Central memory CD8-positive, alpha-beta T cell (primary cell): ENCODE measurements around the gene DCP1B.
"Not testable (repeated sequence)": the region's sequence is repeated elsewhere in the genome, so short reads cannot be mapped to it uniquely, and the experiment has no call there.

ENCODE experiments used
- ATAC-seq: fragments of 150-1000 bp; cut with Tn5 transposase; replicated peaks from 2 replicates; pipeline ENCODE4 v1.10.0; 2022; ENCODE audit warnings: mild to moderate bottlenecking, moderate FRiP score, moderate number of reproducible peaks; ENCODE audit not compliant: poor library complexity, severe bottlenecking; ENCODE audit errors: extremely low read depth
- DNase-seq, 2 donors: peaks; one replicate each; pipeline ENCODE4 v3.0.0; 2021; ENCODE audit warnings: low spot score in 2 of 2
- H3K27ac Mint-ChIP-seq: one replicate; pipeline ENCODE4 v1.8.0; 2022; ENCODE audit warnings: low read depth, mild to moderate bottlenecking, moderate library complexity, mixed read lengths
- H3K27me3 Mint-ChIP-seq: one replicate; pipeline ENCODE4 v1.8.0; 2022; ENCODE audit warnings: mixed read lengths
- H3K36me3 Mint-ChIP-seq: one replicate; pipeline ENCODE4 v1.8.0; 2022; ENCODE audit warnings: mild to moderate bottlenecking, moderate library complexity, mixed read lengths; ENCODE audit not compliant: insufficient read depth
- H3K4me1 Mint-ChIP-seq: one replicate; pipeline ENCODE4 v1.8.0; 2022; ENCODE audit warnings: mixed read lengths
- H3K4me3 Mint-ChIP-seq: one replicate; pipeline ENCODE4 v1.8.0; 2022; ENCODE audit warnings: mild to moderate bottlenecking, moderate library complexity, mixed read lengths
- H3K9me3 Mint-ChIP-seq: one replicate; pipeline ENCODE4 v1.8.0; 2022; ENCODE audit warnings: mixed read lengths

Gene DCP1B

DNA sequence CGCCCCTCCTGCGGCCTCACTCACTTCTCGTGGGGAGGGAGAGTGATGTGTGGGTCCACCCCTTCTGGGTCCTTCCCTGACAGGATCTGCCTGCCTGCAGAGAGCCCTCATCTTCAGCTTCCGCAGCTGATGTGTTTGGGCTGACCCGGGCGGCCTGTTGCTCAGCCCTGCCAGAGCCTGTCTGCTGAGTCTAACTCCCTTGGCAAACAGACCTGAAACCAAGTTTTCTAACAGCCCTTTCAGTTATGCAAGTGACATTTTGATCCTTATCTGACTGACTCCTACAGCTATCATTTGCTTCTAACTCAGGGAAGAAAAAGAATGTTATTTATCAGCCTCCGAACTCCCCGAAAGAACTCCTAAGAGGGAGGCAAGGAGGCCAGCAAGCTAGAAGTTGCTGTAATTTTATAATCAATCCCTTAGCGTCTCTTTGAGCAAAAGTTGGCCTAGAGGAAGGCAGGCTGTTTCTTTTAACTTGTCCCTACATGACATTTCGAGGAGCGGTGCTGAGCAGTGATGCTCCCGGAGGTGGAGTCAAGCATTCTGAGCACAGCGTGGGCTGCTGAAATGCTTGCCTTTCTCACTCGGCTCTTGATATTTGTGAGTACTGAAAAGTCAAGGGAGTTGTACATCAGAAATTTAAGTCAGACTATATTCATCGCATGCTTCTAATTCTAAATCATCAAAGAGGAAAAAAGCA is 54.3 kb downstream of the DCP1B start:
- H3K36me3 Mint-ChIP-seq = peaks cover 40% of the 10 kb centered on the region
- no peaks in the 10 kb centered on the region for H3K9me3 Mint-ChIP-seq
- no peaks in the 10 kb centered on the region for H3K4me1 Mint-ChIP-seq
- H3K27me3 Mint-ChIP-seq = no peaks in the 10 kb centered on the region
- no peak overlapping the region for H3K4me3 Mint-ChIP-seq
- ATAC-seq = no peak
- DNase-seq = no peak
- peak overlapping the region; percentile 77 for H3K27ac Mint-ChIP-seq

DNA sequence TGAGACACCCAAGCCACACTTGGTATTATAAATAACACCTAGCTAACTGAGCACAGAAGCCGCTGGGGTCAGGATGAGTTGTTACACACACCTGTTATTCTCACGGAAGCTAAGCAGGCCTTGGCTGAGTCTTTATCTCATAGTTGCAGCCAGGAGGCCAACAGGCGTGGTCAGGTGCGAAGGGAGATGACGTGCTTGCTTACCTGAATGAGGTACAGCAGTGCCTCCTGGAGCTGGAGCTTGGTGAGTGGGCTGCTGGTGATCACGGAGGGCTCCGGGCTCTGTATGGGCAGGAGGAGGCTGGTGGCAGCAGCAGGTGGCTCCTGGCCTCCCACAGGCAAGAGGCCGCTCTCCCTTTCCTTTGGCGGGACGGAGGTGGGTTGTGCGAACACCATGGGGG is 55.4 kb downstream of the DCP1B start:
- H3K27ac Mint-ChIP-seq = peak overlapping the region; percentile 60
- H3K27me3 Mint-ChIP-seq = no peaks in the 10 kb centered on the region
- H3K36me3 Mint-ChIP-seq = peaks cover 38% of the 10 kb centered on the region
- H3K4me3 Mint-ChIP-seq = no peak overlapping the region
- DNase-seq = no peak
- peaks cover under 1% of the 10 kb centered on the region for H3K4me1 Mint-ChIP-seq
- ATAC-seq = no peak
- no peaks in the 10 kb centered on the region for H3K9me3 Mint-ChIP-seq

DNA sequence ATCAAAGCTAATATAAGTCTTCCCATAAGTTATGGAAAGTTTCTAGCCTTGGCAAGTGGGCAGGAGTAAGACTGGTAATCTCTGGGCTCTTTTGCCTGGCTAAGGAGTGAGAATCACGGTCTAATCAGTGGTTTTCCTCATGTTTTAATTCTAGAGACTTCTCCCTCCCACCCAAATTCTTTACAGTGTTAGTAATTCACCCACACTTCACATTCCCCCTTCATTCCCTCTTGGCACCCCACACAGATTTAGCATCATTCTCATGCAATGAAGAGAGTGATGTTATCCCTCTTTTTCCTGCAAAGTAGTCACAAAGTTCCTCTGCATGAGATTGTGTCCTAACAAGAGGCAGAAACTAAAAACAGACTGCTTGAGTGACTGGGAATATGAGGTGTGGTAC is 57.2 kb downstream of the DCP1B start:
- DNase-seq = no peak
- Mint-ChIP-seq H3K36me3 (peaks cover 30% of the 10 kb centered on the region), H3K4me3 (no peak overlapping the region), H3K9me3 (no peaks in the 10 kb centered on the region), H3K27ac (no peak overlapping the region), H3K27me3 (no peaks in the 10 kb centered on the region), H3K4me1 (peaks cover 18% of the 10 kb centered on the region)
- no peak for ATAC-seq

DNA sequence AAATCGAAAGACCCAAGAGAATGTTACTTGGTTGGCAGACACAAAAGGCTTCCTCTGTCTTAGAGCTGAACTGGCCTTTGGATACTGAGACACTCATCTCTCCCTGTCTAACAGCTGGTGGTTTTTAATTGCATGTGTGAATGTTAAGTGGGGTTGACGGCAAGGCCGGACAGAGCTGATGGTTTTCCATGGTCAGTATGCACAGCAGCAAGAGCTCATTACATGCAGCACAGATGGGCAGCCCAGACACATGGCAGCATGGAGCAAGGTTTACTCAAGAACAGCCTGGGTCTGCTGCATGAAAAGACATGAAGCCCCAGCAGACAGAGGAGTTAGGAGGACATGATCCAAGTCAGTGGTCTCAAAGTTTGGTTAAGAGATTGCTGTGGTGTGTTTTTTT is 58.0 kb downstream of the DCP1B start:
- Mint-ChIP-seq H3K4me3 (no peak overlapping the region), H3K27ac (peak overlapping the region; percentile 26), H3K36me3 (peaks cover 30% of the 10 kb centered on the region), H3K4me1 (peaks cover 18% of the 10 kb centered on the region), H3K27me3 (no peaks in the 10 kb centered on the region), H3K9me3 (no peaks in the 10 kb centered on the region)
- ATAC-seq = no peak
- DNase-seq = no peak

DNA sequence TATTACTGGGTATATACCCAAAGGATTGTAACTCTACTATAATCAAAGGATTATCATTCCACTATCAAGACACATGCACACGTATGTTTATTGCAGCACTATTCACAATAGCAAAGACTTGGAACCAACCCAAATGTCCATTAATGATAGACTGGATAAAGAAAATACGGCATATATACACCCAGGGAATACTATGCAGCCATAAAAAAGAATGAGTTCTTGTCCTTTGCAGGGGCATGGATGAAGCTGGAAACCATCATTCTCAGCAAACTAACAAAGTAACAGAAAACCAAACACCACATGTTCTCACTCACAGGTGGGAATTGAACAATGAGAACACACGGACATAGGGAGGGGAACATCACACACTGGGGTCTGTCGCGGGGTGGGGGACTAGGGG is 58.8 kb downstream of the DCP1B start:
- not testable (repeated sequence) for ATAC-seq, H3K4me3 Mint-ChIP-seq, DNase-seq, H3K27ac Mint-ChIP-seq, H3K27me3 Mint-ChIP-seq, H3K9me3 Mint-ChIP-seq
- Mint-ChIP-seq H3K4me1 (peaks cover 18% of the 10 kb centered on the region), H3K36me3 (peaks cover 33% of the 10 kb centered on the region)

DNA sequence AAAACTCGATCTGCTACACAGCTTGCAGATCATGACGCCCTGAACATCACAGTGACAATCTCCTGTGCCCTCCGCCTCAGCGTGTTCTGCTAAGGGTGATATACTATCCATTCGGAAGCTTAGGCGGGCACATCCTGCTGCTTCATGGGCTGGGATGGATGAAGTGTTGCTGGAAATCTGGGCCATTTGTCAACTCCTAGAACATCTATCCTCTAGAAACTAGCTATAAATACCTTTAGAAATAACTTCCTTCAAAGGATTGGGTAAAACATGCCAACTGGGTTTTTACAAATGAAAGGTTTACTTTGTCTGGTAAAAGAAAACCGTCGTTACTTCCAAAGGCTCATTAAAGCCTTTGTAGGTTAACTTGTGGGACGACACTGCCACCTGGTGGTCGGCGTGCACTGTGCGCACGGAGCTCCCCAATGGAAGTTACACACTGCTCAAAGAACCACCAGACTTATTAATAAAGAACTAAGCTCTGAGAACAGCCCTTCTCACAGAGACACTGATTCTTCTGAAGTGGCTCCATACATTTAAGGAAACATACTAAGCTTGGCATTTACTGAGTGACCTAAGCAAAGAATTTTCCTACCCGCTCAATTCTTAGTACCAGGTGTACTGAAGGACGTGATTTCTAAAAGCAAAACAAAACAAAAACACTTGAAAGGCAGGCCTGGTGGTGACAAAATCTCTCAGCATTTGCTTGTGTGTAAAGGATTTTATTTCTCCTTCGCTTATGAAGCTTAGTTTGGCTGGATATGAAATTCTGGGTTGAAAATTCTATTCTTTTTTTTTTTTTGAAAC is 64.3 kb downstream of the DCP1B start:
- DNase-seq (peak; percentile 81 to 90), ATAC-seq (peak; percentile 84)
- H3K36me3 Mint-ChIP-seq = peaks cover 21% of the 10 kb centered on the region
- no peak overlapping the region for H3K27ac Mint-ChIP-seq
- no peaks in the 10 kb centered on the region for H3K9me3 Mint-ChIP-seq
- no peaks in the 10 kb centered on the region for H3K27me3 Mint-ChIP-seq
- peaks cover 23% of the 10 kb centered on the region for H3K4me1 Mint-ChIP-seq
- no peak overlapping the region for H3K4me3 Mint-ChIP-seq

DNA sequence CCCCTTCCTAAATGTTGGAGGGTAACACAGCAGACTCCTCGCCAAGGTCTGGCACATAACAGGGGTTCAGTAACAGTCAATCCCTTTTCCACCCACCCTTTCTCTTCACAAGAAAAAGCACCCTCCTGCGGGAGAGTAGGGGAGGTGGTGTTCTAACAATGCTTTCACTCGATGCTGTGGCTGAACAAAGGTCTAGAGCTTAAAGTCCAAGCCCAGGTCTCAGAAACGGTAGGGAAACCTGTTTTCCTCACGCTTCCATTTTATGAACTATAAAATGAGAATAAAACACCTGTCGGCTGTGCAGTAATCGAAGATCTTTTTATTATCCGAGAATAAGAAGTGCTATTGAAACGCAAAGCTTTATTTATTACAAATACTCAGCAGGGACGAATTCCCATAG is 64.9 kb downstream of the DCP1B start:
- no peak for ATAC-seq
- Mint-ChIP-seq H3K27me3 (no peaks in the 10 kb centered on the region), H3K4me3 (no peak overlapping the region), H3K27ac (no peak overlapping the region), H3K9me3 (no peaks in the 10 kb centered on the region), H3K36me3 (peaks cover 18% of the 10 kb centered on the region), H3K4me1 (peaks cover 23% of the 10 kb centered on the region)
- DNase-seq = no peak

DNA sequence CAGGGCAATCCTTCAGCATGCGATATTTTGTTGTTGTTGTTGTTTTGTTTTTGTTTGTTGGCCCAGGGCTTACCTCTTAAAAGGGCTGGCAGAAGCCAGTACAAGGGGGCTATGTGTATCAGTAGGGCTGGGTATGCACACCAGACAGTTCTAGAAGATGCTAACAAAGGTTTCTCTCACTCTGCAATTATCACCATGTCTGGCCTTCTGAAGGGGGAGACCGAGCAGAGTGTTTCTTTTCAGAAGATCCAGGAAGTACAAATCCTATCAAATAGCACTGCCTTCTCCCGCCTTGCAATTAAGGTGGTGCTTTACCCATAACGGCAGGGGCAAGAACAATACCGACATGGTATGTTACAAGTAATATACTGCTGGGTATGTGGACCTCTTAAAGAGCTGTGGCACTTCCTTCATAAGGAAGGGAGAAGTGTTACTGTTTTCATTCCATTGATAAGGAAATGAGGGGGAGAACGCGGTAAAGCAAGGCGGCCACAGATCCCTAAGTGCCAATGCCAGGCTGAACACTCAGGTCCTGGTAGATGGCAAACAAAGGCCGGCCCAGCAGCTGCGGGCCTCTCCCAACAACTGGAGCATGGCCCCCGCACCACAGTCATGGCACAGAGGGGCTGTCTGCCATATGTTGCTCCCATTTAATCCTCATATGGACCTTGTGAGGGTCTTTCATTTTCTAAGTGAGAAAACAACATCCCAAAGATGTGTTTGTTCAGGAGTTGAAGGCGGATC is 66.6 kb downstream of the DCP1B start:
- H3K4me3 Mint-ChIP-seq = no peak overlapping the region
- H3K27ac Mint-ChIP-seq = no peak overlapping the region

DNA sequence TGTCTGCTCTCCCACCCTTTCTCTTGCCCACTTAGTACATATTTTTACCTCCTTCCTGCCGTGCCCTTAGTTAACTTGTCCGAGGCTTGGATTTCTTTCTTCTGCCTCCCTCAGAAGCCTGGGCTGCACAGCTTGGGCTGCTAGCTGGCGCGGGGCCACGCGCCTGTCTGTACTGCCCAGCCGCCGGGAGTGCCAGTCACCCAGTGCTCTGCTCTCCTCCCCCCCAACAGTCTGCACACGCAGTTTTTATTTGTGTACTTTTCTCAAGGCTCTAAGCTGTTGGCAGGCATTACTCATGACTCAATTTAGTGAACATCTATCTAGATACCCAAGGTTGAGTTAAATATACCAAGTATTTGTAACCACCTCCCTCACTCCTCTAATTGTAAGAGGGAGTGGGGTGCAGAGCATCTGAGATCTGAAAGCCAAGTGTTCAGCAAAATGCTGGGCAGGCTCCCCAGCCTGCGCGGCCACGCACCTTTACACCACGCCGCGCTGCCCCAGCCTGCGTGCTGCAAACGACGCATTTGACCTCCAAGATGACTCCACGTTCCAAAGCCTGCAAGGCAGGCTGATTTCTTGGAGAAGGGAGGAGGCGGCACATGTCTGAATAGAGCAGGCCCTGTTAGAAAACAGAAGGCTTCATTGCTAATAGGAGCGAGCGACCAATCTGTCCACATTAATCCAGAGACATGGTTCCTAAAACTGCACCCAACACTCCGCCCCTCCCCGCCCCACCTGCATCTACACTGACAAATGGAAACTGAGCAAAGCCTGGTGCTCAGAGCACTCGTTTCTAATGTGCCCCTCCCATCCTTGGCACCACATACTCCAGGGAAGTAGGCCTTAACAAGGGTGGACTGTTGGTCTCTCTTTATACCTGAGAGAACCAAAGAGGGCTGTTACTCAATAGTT is 67.6 kb downstream of the DCP1B start:
- Mint-ChIP-seq H3K27ac (peak overlapping the region; percentile 49), H3K36me3 (peaks cover 14% of the 10 kb centered on the region), H3K9me3 (no peaks in the 10 kb centered on the region), H3K4me3 (no peak overlapping the region), H3K4me1 (peaks cover 13% of the 10 kb centered on the region), H3K27me3 (no peaks in the 10 kb centered on the region)
- ATAC-seq (no peak), DNase-seq (no peak)

More for the DNA sequence above, 66.6 kb downstream of the DCP1B start:
- Mint-ChIP-seq H3K36me3 (peaks cover 18% of the 10 kb centered on the region), H3K27me3 (no peaks in the 10 kb centered on the region), H3K4me1 (peaks cover 11% of the 10 kb centered on the region), H3K9me3 (no peaks in the 10 kb centered on the region)
- no peak for ATAC-seq
- no peak for DNase-seq

DNA sequence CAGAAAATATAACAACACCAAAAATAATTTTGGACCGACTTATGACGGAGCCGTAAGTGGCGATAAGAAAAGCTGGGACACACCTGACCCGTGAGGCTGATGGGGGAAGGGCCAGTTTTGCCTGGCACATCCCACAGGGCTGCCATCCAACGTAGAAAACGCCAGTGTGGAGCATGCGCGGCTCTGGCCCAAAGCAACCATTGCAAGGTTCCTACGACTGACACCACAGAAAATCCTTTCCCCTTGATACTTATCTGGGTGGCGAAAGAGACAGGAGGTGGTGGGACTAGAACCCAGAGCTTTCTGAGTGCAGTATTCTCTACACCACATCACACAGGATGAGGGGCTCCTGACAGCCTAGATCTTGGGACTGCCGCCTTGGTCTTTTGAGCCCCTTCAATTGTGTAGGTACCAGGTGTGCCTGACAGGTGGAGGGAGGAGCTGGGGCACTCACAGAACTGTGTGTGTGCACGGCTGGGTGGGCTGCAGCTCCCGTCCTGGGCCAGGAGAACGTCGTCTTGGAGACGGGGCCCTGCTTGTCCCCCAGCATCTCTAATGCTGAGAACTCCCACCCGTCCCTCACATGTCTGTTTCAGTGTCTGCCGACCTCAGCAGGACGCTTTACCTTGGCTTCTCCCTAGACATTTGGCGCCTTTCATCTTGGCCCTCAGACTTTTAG is 68.4 kb downstream of the DCP1B start:
- Mint-ChIP-seq H3K9me3 (no peaks in the 10 kb centered on the region), H3K4me1 (peaks cover 13% of the 10 kb centered on the region), H3K27me3 (no peaks in the 10 kb centered on the region), H3K4me3 (no peak overlapping the region), H3K27ac (peak overlapping the region; percentile 49), H3K36me3 (peaks cover 9% of the 10 kb centered on the region)
- ATAC-seq (no peak), DNase-seq (no peak)

DNA sequence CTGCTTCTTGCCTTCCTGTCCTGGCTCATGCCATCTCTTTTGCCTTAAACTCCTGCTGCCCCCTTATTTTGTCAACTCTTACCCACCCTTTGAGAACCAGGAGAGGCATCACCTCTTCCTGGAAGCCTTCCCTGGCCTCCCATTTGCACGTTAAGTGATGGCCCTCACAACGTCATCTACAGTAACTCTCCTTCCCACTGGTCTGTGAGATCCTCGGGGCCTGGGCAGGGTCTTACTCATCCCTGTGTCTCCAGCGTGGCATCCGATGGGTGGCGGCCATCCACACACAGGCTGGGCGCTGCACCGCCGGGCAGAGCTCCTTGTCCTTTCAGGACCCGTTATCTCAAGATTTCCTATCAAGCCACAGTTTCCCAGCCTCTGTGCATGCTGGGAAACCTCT is 69.0 kb downstream of the DCP1B start:
- Mint-ChIP-seq H3K4me3 (no peak overlapping the region), H3K27ac (no peak overlapping the region)
- ATAC-seq = no peak

More for the DNA sequence above, 69.0 kb downstream of the DCP1B start:
- Mint-ChIP-seq H3K4me1 (peaks cover 13% of the 10 kb centered on the region), H3K27me3 (no peaks in the 10 kb centered on the region), H3K36me3 (peaks cover 6% of the 10 kb centered on the region), H3K9me3 (no peaks in the 10 kb centered on the region)
- DNase-seq = no peak
